GM15510 (cell line): ENCODE data around the gene SASH1.

Experiments used
- POLR2A ChIP-seq: IDR thresholded peaks from 3 replicates; pipeline ENCODE4 v1.6.1; 2011; ENCODE audit warnings: borderline replicate concordance; ENCODE audit not compliant: insufficient read length; ENCODE audit errors: extremely low read depth

SASH1 gene

DNA sequence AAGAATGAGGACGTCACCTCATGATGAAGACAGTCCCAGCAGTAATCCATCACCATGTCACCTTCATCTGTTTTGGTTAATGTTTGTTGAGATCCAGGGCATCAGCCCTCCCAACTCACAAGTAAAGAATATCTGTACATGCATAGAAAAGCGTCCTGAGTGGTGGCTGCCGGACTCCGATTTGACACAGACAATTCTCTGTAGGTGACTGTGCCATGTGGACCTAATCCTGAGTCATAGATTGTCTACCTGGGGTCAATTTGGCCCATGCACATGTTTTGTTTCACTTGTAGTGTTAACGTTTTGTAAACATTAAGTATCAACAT lies 235.8 kb downstream of the SASH1 start:
- TF ChIP-seq POLR2A, result no peak

DNA sequence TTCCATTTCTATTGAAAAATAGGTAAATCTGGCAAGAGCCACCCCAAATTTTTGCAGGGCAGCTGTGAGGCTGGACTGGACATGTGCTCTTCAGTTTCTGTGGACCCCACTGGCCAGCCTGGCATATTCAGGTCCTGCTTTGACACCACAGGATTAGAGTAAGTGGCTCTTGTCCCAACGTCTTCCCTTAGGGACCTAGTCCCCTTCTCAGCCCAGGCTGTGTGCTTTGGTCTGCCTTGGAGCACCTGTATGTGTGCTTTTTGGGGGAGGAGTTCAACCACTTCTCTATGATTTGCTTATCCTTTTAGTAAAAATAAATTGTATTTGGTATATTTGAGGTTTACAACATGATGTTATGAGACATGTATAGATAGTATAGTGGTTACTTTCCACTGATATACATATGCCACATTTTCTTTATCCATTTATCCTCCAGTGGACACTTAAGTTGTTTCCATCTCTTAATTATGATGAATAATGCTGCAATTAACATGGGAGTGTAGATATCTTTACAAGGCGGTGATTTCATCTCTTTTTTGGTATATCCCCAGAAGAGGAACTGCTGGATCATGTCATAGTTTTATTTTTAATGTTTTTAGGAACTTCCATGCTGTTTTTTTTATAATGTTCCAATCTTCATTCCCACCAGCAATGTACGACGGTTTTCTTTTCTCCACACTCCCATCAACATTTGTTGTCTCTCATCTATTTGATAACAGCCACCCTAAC lies 236.4 kb downstream of the SASH1 start:
- TF ChIP-seq POLR2A, result no peak

DNA sequence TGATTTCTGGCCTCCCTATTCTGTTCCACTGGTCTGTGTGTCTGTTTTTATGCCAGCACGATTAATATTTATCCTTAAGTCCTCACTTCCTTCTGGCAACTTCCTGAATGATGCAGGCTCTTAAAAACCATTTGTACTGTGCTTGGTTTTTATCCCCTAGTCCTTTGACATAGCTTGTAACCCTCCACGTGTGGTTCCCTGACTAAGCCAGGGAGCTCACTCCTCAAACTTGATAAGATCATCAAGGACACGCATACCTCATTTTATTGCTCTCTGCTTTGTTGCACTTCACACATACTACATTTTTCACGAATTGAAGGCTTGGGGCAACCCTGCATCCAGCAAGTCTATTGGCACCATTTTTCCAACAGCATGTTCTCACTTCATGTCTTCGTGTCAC lies 237.8 kb downstream of the SASH1 start:
- no peak for TF ChIP-seq POLR2A

DNA sequence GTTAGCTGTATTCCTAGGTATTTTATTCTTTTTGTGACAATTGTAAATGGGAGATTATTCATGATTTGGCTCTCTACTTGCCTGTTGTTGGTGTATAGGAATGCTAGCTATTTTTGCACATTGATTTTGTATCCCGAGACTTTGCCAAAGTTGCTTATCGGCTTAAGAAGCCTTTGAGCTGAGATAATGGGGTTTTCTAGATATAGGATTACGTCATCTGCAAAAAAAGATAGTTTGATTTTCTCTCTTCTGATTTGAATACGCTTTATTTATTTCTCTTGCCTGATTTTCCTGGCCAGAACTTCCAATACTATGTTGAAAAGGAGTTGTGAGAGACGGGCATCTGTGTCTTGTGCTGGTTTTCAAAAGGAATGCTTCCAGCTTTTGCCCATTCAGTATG lies 241.0 kb downstream of the SASH1 start:
- no peak for TF ChIP-seq POLR2A

DNA sequence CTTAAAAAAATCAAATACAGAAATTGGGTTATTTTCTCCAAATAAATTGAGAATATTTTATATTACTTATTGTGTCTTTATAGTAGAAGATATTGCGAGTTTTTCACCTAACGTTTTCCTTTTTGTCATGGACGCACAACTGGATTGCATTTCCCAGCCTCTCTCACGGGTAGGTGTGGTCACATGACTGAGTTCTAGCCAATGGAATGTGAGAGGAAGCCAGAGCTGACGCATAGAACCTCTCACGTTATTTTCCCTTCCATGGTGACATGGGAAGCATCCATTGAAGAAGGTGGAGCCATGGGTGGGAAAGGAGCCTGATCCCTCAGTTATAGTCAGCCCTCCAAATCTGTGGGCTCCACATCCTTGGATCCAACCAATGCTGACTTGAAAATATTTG lies 248.2 kb downstream of the SASH1 start:
- no peak for TF ChIP-seq POLR2A

DNA sequence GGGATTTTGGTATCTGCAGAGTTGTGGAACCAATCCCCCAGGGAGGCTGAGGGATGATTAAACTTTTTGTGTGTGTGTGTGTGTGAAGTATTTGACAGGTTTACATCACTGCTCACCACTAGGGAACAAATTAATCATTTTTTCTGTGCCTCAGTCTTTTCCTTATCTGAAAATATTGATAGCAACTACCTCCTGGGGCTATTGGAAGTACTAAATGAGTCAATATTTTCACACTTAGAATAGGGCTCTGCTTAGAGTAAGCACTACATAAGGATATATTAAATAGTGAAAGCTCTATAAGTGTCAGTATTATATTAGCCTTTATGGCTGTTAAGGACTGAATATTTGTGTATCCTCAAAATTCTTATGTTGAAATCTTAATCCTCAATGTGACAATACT lies 249.0 kb downstream of the SASH1 start:
- TF ChIP-seq POLR2A, result no peak

DNA sequence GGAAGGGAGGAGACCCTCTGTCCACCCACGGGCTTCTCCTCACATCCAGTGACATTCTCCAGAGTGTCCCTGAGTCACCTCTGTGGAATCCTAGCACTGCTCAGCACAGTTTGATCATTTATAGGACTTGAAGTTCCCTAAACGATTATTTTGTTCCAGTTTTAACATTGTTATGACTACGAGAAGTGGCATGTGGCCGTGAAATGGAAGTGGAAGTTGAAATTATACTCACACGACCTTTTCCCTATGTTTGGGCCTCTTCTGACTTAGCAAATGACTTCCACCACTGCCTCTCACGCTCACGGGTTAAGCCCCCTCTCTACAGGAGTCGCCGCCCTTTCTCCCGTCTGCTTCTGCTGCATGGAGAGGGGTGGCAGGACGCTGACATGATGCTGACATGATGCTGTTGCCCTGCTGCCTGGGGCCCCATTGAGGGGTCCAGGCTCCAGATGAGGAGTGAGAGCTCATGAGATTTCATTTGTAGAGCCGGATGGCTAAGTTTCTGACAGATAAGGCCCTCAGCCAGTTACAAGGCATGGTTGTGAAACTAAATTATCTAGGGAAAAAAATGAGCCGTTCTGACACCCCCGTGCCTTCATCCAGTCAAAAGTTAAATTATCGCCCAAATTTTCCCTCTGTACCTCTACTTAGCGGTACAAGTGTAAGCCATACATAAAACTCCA lies 250.6 kb downstream of the SASH1 start:
- TF ChIP-seq POLR2A, result no peak

DNA sequence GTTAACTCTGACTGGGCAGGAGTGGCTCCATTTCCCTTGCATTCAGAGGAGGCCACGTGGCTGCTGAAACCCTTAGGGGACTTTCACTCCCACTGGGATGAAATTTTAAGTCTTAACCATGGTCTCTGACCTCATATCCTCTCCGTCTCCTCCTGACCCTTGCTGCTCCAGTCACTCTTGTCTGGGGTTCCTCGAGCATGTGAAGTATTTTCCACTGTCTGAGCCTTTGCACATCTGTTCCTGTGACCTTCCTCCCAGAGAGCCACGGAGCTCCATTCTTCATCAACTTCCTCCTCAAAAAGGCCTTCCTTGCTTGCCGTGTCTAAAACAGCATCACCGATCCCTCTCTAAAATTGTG lies 251.2 kb downstream of the SASH1 start:
- TF ChIP-seq POLR2A, result no peak

DNA sequence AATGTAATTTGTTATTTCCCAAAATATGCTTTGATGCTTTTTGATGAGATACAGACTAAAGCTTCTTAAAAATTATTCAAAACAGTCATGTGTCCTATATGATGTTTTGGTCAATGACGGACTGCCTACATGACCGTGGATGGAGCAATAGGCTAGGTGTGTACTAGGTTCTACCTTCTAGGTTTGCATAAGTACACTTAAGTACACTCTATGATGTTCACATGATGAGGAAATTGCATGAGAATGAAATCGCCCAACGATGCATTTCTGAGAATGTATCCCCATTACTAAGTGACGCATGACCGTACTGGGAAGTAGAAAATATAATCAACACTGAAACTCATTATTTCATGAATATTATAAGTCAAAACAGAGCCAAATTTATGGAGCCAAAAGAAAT lies 252.9 kb downstream of the SASH1 start:
- TF ChIP-seq POLR2A, result no peak

DNA sequence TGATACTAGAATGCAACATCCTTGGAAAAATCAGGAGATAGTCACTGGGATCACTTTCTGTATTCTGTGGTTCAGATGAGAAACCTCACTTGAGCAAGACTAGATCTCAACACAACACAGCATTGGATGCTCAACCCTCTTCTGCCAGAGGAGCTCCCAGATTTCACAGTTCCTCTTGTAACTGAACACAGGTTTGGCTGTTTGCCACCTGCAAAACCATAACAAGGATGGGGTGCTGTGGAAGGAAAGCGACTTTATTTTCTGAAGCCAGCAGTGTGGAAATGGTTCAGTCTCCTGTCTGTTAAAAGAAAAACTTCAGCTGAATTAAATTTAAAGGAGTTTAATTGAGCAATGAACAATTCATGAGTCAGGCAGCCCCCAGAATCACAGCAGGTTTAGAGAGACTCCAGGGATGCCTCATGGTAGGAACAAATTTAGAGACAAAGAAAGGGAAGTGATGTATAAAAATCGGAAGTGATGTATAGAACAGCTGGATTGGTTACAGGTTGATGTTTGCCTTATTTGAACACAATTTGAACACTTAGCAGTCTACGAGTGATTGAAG lies 254.3 kb downstream of the SASH1 start:
- TF ChIP-seq POLR2A, result no peak

DNA sequence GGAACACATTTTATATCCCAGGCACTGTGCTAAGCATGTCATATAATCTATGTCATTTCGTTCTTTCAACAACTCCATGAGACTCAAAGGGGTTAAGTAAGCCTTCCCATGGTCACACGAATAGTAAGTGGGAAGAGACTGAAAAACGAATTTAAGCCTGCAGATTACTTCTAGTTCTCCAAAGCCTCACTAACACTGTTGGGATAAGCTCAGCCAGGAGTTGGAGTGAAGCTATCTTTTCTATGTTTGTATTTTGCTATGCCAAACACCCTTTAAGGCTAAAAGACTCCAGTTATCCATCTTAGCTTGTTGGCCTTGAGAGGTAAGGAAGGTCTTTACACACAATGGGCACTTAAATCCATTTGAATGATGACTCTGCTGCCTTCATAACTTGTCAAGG lies 256.1 kb downstream of the SASH1 start:
- TF ChIP-seq POLR2A, result no peak

DNA sequence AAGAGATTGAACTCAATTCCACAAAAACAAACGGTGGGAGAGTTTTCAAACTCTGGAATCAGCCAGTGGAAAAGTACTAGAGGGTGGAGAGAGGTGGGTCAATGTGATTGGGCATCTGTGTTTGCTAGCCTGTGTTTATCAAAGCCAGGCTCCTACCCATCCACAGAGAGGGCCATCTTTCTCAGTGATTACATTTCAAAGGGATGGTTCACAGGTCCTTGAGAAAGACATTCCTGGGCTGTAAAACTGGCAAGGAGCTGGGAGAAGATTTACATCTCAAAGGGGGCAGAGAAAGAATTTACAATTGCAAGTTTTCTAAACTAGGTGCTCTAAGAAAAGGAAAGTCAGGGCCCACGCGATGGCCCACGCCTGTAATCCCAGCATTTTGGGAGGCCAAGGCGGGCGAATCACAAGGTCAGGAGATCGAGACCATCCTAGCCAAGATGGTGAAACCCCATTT lies 257.4 kb downstream of the SASH1 start:
- TF ChIP-seq POLR2A, result no peak
